T47D (cell line): ENCODE results near the gene LMAN2L.

ENCODE experiments used
- DNase-seq, 2 experiments: peaks; one replicate each; pipeline versions ENCODE4 v3.0.0 to v3.0.0-alpha.2; 2011 to 2012; ENCODE audit warnings: low read depth in 1 of 2, low spot score in 1 of 2
- JUND ChIP-seq: IDR thresholded peaks from 2 replicates; pipeline ENCODE4 v1.6.1; 2012; ENCODE audit warnings: low read depth
- in situ Hi-C: cut with HindIII; loops from 2 replicates; pipeline ENCODE4 v1.10.0; 2016; ENCODE audit warnings: low sequenced_read_pairs, low pct_unique_long_range_greater_than_20kb

The LMAN2L gene

DNA sequence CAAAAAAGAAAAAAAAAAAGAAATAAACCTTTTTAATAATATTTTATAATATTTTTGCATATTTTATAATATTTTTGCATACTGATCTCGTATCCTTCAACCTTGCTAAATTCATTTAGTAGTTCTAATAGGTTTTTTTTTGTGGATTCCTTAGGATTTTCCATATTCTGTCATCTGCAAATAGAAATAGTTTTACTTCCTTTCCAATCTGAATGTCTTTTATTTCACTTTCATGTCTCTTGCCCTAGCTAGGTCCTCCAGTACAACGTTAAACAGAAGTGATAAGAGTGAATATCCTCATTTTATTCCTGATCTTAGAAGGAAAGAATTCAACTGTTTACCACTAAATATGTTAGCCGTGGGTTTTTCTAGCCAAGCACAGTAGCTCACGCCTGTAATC, 13.7 kb downstream of the LMAN2L start:
- in situ Hi-C loops = no loop called here
- no peak for DNase-seq
- no peak for TF ChIP-seq JUND

DNA sequence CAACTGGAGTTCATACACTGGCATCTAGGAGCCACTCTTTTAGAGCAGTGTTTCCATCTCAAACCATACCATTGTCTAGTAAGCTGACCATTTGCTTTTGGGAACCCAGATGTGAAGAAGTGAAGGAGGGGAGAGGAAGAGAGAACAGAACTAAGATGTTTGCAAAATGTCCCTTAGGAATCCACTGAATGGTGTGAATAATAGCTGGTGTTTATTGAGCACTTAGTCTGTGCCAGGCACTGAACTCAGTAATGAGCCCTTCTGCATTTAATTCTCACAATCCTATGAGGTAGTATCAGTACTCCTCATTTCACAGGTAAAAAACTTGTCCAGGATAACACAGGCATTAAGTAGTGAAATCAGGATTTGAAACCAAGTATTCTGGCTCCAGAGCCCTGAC, 23.5 kb downstream of the LMAN2L start:
- DNase-seq = no peak
- TF ChIP-seq JUND = no peak
- in situ Hi-C loops = no loop called here

DNA sequence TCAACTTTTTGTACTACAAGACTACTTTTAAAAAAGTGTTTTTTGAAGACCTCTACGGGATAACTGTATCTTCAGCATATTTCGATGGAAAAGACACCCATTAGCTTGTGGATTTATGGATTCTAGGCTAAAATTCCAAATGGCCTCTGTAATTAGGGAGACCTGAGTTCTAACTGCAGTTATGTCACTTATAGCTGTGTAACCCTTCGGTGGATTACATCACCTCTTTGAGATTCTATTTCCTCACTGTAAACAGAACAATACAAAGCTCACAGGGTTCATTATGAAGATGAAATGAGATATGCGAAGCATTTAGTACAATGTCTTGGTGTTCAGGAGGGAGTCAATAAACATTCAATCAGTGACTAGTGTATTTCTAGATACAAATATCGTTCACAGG, 24.2 kb downstream of the LMAN2L start:
- peak in 1 of 2 experiments; percentile 29 for DNase-seq
- in situ Hi-C loops = no loop called here

DNA sequence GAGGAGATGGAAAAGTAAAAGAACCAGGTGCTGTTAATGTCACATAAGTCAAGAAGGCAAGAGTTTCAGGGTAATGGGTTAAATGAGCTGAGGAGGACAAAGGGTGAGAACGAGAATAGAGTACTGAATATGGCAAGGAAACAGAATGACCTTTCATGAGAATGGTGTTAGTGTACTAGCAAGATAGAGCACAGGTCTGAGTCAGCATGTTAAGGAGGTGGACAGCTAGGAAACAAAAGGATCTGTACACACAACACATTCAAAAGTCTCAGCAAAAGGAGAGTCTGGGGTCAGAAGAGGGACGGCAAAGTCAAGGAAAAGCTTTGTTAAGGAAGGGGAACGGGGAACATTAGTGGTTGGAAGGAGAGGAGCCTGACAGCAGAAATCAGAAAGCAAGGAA, 28.9 kb downstream of the LMAN2L start:
- in situ Hi-C loops = no loop called here
- no peak for DNase-seq
- TF ChIP-seq JUND = no peak

More for the DNA sequence above, 24.2 kb downstream of the LMAN2L start:
- TF ChIP-seq JUND = no peak

GRCh38 chr2:96703021-96703751, 36.7 kb downstream of the LMAN2L start:
- in situ Hi-C loops = no loop called here
- TF ChIP-seq JUND = no peak
- DNase-seq = no peak

- no peak for DNase-seq
- no peak for TF ChIP-seq JUND
- in situ Hi-C loops = no loop called here
Observed at GRCh38 chr2:96702098-96702785, 37.6 kb downstream of the LMAN2L start.

GRCh38 chr2:96701636-96702035, 38.2 kb downstream of the LMAN2L start:
- in situ Hi-C loops = no loop called here
- TF ChIP-seq JUND = no peak

GRCh38 chr2:96700086-96700485, 39.8 kb downstream of the LMAN2L start:
- no peak for TF ChIP-seq JUND
- in situ Hi-C loops = no loop called here
- no peak for DNase-seq

More at GRCh38 chr2:96701636-96702035, 38.2 kb downstream of the LMAN2L start:
- DNase-seq = no peak

DNA sequence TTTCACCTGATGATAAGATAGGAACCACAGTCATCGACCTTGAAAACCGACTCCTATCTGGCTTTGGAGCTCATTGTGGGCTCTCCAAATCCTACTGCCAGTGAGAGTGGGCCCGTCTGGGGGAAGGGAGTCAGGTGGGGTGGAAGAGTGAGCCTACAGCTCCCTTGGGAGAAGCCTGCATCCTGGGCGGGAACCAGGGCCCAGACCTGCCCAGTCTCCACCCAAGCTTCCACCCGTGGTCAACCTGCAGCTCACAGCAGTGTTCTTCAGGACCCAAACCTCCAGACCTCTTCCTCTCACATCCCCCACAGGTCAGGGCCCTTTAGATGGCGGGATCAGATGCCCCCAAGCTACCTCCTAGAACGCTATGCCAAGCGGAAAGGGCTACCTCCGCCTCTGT, 40.2 kb downstream of the LMAN2L start:
- no peak for TF ChIP-seq JUND
- DNase-seq = no peak
- in situ Hi-C loops = no loop called here

DNA sequence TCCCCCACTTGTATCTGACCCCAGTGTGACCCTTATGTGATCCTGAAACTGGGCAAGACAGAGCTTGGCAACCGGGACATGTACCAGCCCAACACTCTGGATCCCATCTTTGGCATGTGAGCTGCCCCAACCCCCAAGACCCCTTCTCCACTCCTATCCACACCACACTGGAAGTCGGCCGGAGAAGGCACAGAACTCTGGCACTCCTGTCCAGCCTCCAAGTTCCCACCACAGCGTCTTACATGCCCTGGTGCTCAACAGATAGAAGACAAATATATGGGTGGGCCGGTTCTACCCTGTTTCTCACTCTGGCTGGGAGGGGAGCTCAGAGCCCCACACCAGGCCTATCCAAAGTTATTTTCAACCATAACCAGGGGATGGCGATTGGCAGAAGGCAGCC, 40.8 kb downstream of the LMAN2L start:
- TF ChIP-seq JUND = no peak
- in situ Hi-C loops = no loop called here

GRCh38 chr2:96698221-96698861, 41.5 kb downstream of the LMAN2L start:
- DNase-seq = no peak
- TF ChIP-seq JUND = no peak
- in situ Hi-C loops = no loop called here

More for the DNA sequence above, 40.8 kb downstream of the LMAN2L start:
- DNase-seq = no peak

DNA sequence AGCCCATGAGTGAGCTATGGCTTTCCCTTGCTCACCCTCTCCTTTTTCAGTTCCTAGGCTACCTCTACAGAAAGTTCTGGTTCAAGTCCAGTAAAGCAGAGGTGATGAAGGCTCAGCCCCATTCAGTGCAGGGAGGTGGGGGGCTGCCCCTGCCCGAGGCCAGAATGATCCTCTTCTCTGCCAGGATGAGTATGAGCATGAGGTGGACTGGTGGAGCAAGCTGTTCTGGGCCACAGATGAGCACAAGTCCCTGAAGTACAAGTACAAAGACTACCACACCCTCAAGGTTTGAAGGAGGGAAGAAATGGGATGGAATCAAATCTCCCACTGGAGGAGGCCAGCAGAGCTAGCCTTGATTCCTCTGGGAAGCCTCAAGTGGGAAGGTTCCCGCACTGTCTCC, 42.4 kb downstream of the LMAN2L start:
- TF ChIP-seq JUND = no peak
- DNase-seq = no peak
- in situ Hi-C loops = no loop called here

DNA sequence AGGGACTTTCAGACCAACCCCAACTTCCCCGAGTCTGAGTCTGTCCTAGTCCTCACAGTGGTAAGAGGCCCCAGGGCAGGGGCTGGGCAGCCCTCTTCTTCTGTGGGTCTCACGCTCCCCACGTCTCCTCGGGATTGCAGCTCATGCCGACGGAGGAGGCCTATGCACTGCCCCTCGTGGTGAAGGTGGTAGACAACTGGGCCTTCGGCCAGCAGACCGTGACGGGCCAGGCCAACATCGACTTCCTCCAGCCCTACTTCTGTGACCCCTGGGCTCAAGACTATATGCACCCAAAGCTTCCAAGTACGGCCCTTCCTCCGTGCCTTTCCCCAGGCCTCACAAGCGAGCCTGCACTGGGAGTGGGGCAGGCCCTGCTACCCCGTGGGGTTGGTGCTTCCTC, 44.3 kb downstream of the LMAN2L start:
- TF ChIP-seq JUND = no peak
- no peak for DNase-seq
- in situ Hi-C loops = no loop called here
